ENCODE results near the gene SLC10A6.

The SLC10A6 gene

DNA sequence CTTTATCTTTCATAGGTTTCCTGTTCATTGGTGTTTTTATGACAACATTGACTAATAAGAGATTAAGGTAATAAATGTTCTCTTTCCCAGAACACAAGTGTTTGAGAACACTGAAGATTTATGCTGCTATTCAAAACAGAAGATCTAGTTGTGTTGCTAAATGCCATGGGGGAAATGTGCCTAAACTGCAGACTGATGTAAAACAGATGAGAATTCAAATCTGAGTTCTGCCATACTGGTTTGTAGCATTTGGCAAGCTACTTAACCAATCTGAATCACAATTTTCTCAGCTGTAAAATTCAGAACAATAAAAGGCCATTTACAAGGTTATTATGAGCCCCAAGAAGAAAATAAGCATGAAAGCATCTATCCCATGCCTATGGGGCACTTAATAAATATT is 2.3 kb downstream of the SLC10A6 start:
- DNase-seq, result no peak

DNA sequence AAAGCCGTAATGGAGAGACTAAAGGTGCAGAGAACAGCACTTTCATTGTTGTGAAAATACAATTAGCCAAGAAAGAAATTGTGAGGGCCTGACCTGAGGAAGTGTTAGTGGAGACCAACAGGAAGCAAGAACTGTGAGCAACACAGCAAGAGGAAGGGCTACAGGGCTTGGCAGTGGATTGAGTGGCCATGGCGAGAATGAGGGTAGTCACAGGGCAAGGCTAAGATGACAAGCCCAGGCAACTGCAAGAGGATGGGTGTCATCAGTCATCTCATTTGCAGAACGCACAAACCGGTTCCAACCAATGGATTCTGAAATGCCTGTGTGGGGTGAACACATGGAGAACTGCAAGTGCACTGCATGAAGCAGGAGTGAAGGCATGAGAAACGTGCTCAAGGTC is 3.6 kb downstream of the SLC10A6 start:
- no peak for DNase-seq

DNA sequence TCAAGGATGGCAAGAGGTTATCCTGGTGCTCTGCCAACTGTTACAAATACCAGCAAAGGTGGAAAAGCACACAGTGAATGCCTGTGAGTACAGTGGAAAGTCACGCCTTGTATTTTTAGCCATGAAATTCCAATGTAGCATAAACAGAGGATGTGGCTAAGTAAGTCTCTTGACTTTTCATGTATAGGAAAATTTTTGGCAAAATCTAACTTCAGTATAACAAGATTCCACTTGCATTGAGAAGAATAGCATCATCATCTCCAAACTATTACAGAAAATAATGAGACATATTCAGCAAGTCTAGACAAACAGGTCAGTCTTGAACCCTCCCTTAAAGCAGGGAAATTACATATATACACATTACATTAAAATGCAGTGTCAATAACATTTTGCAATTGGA is 7.9 kb downstream of the SLC10A6 start:
- DNase-seq, result no peak

- no peak for DNase-seq
Measured at GRCh38 chr4:86840858-86841257, 8.3 kb downstream of the SLC10A6 start.

- no peak for DNase-seq
Measured at GRCh38 chr4:86837691-86838503, 11.3 kb downstream of the SLC10A6 start.

GRCh38 chr4:86835677-86836076 is 13.5 kb downstream of the SLC10A6 start:
- DNase-seq, result no peak

DNA sequence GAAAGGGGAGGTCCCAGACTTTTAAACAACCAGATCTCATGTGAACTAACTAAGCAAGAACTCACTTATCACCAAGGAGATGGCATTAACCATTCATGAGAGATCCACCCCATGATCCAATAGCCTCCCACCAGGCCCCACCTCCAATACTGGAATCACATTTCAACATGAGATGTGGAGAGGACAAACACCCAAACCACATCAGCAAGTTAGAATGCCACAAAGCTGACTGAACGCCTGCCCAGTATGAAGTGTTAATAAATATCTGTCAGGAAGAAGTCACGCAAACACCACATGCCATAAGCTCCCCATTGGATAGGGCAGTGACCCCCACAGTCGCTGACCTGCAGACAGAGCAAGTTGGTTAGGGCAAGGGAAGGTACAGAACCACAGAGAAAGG is 14.3 kb downstream of the SLC10A6 start:
- no peak for DNase-seq

GRCh38 chr4:86833615-86834014 is 15.6 kb downstream of the SLC10A6 start:
- DNase-seq, result no peak

DNA sequence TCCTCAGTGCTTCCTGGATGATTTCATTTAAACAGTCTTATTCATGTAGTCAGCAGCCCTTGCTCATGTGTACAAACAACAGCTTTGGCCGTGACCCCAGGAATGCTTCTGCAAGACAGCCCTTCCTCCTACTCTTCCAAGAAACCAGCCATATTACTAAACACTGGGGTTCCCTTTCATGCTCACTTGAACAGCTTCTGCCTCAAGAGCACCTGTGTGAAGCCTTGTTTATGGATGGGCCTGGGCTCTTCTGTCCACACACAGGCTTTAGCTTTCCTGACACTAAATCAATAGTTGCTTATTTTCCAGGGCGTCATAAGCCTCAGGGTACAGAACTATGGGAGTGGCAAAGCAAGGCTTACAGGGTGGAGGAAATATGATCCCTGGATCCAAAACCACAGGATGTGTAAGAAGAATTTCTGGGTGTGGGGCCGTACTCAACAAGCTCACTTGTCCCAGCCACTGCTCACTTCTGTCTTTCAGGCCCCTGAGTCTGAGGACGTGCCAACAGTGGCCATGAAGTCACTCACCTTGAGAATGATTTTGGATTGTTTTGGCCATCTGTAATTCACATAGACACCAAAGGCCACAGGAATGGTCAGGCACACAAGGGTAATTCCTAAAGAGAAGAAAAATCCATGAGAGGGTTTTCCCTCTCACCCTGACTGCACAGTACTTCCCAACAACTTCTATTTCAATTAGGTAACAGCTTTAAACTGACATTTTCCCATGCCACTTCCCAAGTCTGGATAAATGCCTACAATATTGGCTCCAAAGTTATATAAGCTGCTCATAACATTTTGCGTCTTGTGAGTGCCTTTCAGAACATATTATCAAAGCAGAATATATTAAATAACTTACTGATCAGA is 17.7 kb downstream of the SLC10A6 start:
- DNase-seq, result no peak

DNA sequence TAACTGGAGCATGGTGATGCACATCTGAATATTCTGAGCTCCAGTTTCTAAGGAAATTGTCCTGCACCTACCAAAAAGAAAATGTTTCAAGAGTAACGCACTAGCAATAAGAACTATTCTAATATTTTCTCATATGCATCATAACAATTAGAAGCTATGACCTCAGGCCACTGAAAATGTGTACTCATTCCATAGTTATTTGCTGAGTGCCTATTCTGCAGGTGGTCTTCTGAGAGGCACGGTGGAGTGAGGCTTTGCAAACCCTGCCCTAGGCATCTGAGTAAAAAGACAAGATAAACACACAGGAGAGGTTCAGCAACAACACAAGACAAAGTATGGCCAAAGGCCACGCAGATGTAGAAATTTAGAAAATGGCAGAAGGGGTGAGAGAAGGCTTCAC is 23.7 kb downstream of the SLC10A6 start:
- DNase-seq, result no peak

GRCh38 chr4:86822136-86822535 is 27.0 kb downstream of the SLC10A6 start:
- no peak for DNase-seq

DNA sequence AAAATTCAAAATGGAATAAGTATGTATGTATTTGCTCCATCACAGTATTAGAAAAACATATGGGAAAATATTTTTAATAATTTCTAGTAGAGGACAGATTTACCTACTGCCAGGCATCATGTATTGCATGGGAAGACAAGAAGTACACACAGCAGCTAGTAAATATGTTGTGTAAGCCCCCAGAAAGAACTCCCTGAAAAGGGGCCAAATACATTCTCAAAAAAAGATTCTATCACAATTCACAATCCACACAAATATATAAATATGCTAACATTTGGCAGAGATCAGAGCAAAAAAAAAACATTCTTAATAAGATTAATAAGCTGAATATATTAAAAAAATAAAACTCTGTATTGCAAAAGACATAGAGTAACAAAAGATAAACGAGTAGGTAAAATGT is 28.0 kb downstream of the SLC10A6 start:
- DNase-seq, result no peak

DNA sequence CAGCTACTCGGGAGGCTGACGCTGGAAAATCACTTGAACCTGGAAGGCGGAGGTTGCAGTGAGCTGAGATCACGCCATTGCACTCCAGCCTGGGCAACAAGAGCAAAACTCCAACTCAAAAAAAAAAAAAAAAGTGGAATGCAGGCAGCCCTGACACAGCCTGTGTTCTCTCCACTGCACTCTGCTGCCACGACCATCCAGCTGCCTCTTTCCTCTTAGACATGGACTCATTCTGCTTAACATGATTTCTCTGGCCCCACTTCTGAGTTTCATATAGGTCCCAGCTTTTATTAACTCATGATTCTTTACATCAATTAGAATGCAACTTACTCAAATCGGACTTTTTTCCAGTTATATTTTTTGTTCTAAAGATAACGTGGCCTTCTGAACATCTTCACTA is 29.6 kb downstream of the SLC10A6 start:
- no peak for DNase-seq

- no peak for DNase-seq
Measured at GRCh38 chr4:86818841-86819240, 30.3 kb downstream of the SLC10A6 start.

DNA sequence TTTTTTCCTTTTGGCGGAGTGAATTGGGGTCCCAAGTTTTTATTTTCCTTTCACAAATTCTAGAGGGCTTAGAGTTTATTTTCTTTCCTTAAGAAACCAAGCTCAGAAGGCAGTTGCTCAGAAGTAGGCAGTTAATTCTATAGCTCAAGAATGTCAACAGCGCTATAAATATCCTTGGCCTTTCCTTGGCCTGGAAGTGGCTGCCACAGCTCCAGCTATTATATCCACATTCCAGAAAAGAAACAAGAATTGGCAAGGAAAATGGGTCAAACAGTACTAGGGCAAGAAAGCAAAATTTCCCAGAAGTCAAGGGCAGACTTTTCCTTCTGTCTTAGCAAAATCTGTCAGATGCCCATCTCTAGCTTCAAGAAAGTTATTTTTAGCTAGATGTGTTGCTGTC is 31.0 kb downstream of the SLC10A6 start:
- DNase-seq, result no peak

- no peak for DNase-seq
Measured at GRCh38 chr4:86816501-86817273, 32.5 kb downstream of the SLC10A6 start.

- DNase-seq, result no peak
Measured at GRCh38 chr4:86815653-86816052, 33.5 kb downstream of the SLC10A6 start.

DNA sequence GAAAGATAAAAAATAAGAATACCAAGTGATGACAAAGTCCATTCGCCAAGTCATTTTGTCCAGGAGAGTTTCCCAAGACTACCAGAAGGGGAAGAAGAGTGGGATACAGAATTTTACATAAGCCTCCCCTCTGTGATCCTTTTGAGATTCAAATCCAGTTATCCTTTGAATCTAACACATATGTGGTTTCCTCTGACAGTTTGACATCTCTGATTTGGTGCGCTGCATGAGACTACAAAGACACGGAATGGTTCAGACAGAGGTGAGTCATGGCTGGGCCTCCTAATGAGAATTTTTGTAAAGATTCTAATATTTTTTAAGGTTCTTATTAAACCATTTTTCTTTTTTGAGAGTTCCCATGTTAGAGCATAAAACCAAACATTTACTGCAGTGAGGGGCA is 38.3 kb downstream of the SLC10A6 start:
- no peak for DNase-seq

- no peak for DNase-seq
Measured at GRCh38 chr4:86809809-86810208, 39.4 kb downstream of the SLC10A6 start.

GRCh38 chr4:86791126-86791525 is 58.1 kb downstream of the SLC10A6 start:
- DNase-seq, result no peak

DNA sequence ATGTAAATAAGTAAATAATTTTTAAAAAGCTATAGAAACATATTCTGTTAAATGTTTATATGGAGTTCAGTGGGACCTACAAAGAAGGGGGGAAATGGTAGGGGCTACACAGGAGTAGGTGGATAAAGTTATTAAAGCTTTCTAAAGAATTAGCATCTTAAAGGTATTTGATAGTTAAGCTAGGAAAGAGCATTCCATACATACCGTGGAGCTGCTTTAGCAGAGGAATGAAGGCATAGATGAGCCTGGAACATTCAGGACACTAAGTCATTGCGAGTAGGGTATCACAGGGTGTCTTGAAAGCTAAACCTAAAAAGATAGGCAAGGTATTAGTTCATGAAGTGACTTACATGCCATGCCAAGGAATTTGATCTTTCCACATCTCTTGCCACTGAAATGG is 60.4 kb downstream of the SLC10A6 start:
- DNase-seq, result no peak

GRCh38 chr4:86778175-86778574 is 71.0 kb downstream of the SLC10A6 start:
- DNase-seq, result no peak

GRCh38 chr4:86775061-86775460 is 74.1 kb downstream of the SLC10A6 start:
- no peak for DNase-seq

Data from activated T-cell treated with anti-CD3 and anti-CD28 coated beads, Interleukin-2, amount 50 U/mL, for 48 hours (primary cell).